GM12874 (cell line): ENCODE results near the gene MATCAP1.

ENCODE experiments used
- TF ChIP-seq, protein P1 (sequence below): IDR thresholded peaks from 2 replicates; pipeline ENCODE4 v1.5.1; 2011; ENCODE audit warnings: low read depth, mild to moderate bottlenecking, control low read depth, low read length, moderate library complexity; ENCODE audit not compliant: insufficient read depth

The MATCAP1 gene

DNA sequence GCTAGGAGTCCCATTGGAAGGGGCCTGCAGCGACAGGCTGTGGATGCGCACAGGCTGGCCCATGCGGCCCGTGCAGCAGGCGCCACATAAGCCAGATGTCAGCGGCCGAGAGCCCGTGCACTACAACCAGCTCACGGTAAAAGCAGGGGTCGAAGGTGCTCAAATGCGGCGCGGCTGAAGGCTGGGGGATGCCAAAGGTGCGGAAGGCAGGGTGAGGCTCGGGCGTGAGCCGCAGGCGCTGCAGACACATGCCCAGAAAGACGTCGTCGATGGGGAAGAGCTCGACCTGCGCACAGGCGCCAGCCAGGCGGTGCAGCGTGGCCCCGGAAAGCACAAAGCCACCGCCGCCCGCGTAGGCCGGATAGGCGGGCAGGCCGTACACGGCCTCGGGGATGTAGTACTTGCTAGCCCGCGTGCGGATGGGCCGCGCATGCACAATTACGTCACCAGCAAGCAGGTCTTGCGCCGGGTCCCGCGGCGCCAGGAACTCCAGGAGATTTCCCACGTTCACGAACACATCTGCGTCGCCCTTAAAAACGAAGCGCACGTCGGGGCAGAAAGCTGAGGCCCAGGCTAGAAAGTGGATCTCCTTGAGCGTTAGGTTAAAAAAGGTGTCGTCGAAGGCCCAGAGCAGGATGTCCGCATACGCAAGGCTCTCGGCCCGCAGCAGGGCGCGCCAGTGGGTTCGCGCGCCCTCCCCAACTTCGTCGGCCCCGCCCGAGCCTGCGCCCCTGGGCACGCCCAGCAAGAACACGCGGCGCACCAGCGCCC lies 34.3 kb downstream of the MATCAP1 start:
- TF ChIP-seq, protein P1, sequence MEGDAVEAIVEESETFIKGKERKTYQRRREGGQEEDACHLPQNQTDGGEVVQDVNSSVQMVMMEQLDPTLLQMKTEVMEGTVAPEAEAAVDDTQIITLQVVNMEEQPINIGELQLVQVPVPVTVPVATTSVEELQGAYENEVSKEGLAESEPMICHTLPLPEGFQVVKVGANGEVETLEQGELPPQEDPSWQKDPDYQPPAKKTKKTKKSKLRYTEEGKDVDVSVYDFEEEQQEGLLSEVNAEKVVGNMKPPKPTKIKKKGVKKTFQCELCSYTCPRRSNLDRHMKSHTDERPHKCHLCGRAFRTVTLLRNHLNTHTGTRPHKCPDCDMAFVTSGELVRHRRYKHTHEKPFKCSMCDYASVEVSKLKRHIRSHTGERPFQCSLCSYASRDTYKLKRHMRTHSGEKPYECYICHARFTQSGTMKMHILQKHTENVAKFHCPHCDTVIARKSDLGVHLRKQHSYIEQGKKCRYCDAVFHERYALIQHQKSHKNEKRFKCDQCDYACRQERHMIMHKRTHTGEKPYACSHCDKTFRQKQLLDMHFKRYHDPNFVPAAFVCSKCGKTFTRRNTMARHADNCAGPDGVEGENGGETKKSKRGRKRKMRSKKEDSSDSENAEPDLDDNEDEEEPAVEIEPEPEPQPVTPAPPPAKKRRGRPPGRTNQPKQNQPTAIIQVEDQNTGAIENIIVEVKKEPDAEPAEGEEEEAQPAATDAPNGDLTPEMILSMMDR = no peak

DNA sequence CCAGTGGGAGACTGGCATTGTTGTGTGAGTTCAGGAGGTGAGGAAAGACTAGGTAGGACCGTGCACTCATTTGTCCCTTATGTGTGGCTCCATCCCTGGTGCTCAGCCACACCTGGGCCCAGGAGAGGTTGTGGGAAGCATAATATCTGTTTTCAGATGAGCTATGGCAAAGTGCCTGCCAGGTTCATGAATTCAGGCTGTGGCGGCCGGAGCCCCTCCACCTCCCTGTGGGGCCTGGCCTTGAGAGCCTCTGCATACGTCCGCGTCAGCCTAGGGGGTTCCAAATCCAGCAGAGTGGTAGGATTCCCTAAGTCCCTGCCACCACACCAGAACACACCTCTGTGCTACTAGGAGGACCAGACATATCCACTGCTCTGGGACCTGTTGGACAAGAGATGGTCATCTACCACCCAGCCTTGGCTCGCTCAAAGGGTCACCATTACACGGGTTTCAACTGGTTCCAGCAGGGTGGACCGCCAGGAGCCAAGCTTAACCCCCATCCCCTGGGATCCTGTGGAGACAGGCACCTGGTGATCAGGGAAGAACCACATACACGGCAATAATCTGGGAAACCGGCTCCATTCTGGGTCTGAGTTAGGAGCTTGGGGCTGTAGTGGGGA lies 35.0 kb downstream of the MATCAP1 start:
- TF ChIP-seq, protein P1 = no peak

DNA sequence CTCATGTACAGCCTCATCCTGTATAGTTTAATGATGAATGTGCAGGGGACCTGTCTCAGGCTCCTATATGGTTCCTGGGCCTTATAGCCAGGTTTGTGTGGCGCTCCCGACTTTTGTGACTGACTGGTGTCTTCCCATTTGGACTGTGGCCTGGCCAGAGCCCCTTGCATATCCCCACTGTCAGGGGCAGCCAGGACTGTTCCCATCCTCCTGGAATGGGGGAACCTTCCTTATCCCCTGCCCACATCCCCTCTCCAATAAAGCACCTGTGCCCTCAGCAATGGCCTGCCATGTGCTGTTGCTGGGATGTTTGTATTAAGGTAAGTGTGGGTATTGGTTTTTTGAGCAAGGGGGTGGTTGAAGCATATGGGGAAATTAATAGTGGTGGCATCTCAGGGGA lies 35.5 kb downstream of the MATCAP1 start:
- TF ChIP-seq, protein P1 = no peak

DNA sequence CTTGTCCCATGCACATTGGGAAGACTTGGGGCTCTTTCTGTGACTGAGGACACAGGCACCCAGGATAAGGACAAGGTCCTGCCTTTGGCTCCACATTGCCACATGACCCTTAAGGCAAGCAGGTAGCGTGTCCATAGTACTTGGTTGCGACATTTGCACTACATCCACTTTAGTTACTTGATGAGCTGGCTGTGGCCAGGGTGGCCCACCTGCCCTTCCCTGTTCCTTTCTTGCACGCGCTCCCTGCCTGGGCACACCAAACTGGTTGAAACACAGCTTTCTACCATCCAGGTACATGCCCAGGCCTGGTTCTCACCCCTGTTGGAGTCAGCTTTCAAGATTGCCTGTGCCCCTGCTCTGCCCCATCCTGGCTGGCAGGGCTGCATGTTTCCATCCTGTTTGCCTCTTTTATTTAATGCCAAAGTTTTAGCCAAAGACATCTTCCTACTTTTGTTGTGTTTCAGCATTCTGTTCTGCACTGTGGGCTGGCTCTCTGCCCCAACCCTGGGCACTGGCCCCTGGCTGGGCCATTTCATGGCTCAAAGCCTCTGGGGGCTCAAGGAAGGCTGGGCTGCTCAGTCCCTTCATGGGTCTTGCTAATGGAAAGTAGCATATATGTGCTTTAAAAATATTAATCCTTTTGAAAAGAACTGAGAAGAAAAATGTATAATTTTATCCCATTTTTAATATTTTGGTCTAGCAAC lies 36.2 kb downstream of the MATCAP1 start:
- TF ChIP-seq, protein P1 = no peak

DNA sequence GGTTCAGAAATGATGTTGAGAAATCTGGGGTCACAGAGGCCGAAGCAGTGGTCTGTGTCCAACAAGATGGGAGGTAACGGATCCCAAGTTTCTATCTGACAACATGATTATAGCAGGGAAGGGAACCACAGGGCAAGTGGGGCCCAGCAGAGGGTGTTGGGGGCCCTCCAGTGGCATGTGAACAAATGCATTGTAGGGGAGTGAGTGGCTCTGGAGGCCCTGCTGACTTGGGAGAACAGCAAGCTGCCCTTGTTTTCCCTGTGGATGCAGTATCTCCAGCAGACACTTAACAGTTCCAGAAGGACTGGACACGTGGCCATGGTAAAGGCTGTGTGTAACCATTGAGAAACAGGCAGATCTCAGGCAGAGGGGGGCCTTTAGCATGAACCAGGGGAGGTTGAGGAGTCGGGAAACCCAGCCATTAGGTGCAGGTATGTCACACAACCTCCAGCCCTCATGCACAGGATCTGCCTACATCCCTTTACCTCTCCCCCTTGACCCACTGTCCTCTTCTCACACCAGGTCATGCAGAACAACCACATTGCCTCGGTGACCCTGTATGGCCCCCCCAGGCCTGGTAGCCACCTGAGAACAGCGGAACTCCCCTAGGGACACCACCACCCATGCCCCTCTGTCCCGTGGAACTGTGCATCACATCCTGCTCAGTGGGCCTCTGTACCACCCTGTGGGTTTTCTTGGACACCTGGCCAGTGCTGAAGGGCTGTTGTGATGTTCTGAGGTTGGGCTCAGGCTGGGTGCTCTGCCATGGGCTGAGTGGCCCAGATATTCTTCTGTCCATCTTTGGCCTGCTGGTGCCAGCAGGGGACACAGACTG lies 37.0 kb downstream of the MATCAP1 start:
- TF ChIP-seq, protein P1 = no peak

DNA sequence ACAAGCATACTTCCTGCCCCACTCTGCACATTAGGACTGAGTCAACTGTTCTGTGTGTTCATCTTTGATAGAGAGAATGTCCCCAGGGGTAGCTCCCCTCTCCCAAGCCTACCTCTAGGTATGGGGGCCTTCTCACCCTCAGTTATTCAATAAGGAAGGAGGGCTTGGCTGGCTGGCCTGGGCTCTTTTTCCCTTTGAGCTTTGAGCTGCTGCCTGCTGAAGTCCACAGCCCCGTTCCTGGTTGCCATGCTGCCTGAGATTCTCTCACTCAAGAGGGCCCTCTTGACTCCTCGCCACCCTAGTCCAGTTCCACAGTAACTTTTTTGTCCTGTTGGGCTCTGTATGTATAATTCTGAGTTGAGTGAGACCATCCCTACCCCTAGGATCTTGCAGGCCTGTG lies 38.0 kb downstream of the MATCAP1 start:
- TF ChIP-seq, protein P1 = no peak
